Measurements from ENCODE around the gene SOX11.
"Not testable (repeated sequence)": the region's sequence is repeated elsewhere in the genome, so short reads cannot be mapped to it uniquely, and the experiment has no call there.

Gene SOX11

GRCh38 chr2:5691985-5692529, at the start of gene SOX11:
Gene SOX11 (plus strand): TSS chr2:5692384. CDS start chr2:5692722, 338 bp downstream.
- DNase-seq = no peak

GRCh38 chr2:5652734-5653133, 39.5 kb upstream of the SOX11 start:
- not testable (repeated sequence) for DNase-seq

GRCh38 chr2:5653756-5654155, 38.4 kb upstream of the SOX11 start:
- DNase-seq = not testable (repeated sequence)

GRCh38 chr2:5657231-5657630, 35.0 kb upstream of the SOX11 start:
- no peak for DNase-seq

GRCh38 chr2:5660591-5660990, 31.6 kb upstream of the SOX11 start:
- DNase-seq = no peak

GRCh38 chr2:5661362-5661761, 30.8 kb upstream of the SOX11 start:
- no peak for DNase-seq

- DNase-seq = no peak
Measured at GRCh38 chr2:5664278-5664681, 27.9 kb upstream of the SOX11 start.

GRCh38 chr2:5665066-5665465, 27.1 kb upstream of the SOX11 start:
- no peak for DNase-seq

- DNase-seq = no peak
Measured at GRCh38 chr2:5666798-5667197, 25.4 kb upstream of the SOX11 start.

- not testable (repeated sequence) for DNase-seq
Measured at GRCh38 chr2:5667655-5668054, 24.5 kb upstream of the SOX11 start.

- no peak for DNase-seq
Measured at GRCh38 chr2:5668682-5669250, 23.4 kb upstream of the SOX11 start.

GRCh38 chr2:5672749-5673144, 19.4 kb upstream of the SOX11 start:
- no peak for DNase-seq

GRCh38 chr2:5673145-5674025, 18.8 kb upstream of the SOX11 start:
- no peak for DNase-seq

GRCh38 chr2:5674026-5674340, 18.2 kb upstream of the SOX11 start:
- DNase-seq = no peak

GRCh38 chr2:5677133-5677532, 15.1 kb upstream of the SOX11 start:
- no peak for DNase-seq

- DNase-seq = no peak
Measured at GRCh38 chr2:5683471-5683870, 8.7 kb upstream of the SOX11 start.

GRCh38 chr2:5685225-5685624, 7.0 kb upstream of the SOX11 start:
- DNase-seq = no peak

GRCh38 chr2:5686068-5686467, 6.1 kb upstream of the SOX11 start:
- DNase-seq = no peak

GRCh38 chr2:5686536-5686935, 5.6 kb upstream of the SOX11 start:
- DNase-seq = no peak

GRCh38 chr2:5689750-5690149, 2.4 kb upstream of the SOX11 start:
- DNase-seq = no peak

GRCh38 chr2:5690286-5690685, 1.9 kb upstream of the SOX11 start:
- DNase-seq = no peak

GRCh38 chr2:5690718-5691220, 1.4 kb upstream of the SOX11 start:
- no peak for DNase-seq

GRCh38 chr2:5691221-5691984, 781 bp upstream of the SOX11 start:
- no peak for DNase-seq
